Superior temporal gyrus (tissue), 1 donor: ENCODE data around the gene PALM3.
A peak's percentile ranks its signal among the peaks of the same experiment; 100 is the strongest.

Source experiments
- DNase-seq: peaks from one replicate; pipeline ENCODE4 v3.0.0-alpha.2; 2016; ENCODE audit errors: extremely low spot score

PALM3 gene, protein sequence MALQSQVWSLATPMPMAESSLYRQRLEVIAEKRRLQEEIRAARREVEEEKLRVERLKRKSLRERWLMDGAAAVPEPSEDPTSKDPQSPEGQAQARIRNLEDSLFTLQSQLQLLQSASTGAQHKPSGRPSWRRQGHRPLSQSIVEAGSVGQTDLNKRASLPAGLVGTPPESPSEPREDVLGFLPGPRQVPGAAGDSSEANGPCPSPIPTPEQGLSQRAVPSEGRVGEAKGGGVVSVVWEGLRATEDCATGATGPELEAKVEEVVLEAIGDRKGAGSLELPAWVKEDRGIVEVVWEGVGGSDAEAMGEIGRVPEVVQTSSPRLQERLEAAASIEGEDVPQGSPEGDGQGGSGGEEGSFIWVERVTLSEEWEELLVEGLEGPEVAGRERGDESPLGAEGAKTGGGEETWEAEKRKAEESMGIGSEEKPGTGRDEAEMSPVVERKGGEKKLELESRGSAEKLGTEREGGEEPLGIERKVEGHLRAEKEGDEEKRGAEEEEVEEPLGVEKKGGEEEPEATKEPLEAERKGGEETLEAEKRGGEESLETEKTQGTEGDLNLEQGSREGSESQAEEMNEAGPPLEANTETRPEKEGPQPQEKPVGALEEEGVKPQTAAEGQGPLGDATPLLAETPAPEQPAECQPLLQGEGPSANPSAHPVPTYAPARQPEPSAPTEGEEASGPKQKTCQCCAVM

DNA sequence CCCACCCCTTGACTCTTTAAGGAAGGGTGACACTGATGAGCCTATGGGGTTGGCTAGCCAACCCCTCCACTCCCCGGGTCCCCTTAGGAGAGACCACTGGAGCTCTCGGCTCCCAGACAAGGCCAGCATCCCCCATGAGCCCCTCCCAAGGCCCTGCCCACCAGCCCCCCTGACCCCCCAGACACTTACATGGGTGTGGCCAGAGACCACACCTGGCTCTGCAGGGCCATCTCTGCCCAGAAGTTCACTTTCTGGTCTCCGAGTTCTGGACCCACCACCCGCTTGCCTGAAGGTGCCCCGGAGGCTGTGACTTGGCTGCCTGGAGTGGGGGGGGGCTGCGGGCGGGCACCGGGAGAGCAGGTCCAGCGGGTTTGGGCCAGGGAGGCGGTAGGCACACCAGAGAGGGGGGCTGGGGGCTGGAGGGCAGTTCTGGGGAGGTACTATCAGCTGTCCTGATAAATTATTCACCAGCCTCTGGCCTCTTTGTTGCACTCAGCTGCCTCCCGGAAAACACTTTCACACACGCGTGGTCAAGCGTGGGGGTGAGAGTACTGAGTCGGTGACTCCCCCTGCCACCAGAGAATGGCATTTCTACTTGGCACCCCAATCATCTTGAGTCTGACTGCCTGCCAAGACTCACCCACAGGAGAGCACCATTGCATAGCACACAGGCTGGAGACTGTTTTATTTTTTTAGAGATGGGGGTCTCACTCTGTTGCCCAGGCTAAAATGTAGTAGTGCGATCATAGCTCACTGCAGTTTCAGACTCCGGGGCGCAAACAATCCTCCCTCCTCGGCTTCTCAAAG is at the start of gene PALM3:
TSS of gene PALM3 (minus strand) at position 326 of the 807 bp plus-strand sequence. CDS start at position 230, 96 bp downstream.
- no peak for DNase-seq

DNA sequence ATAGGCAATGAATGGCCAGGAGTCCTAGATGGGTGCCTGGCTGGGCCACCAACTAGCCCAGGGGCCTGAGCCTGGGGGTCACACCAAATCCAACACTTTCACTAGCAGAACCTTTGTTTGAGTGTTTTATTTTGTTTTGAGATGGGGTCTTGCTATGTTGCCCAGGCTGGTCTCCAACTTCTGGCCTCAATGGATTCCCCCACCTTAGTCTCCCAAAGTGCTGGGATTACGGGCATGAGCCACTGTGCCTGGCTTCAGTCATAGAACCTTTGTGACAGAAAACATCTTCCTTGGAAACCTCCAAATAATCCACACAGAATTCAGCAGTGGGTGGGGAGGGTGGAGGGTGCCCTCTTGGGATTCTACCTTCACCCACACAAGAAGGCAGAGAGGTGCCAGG is 49.6 kb upstream of the PALM3 start:
- DNase-seq, result no peak

DNA sequence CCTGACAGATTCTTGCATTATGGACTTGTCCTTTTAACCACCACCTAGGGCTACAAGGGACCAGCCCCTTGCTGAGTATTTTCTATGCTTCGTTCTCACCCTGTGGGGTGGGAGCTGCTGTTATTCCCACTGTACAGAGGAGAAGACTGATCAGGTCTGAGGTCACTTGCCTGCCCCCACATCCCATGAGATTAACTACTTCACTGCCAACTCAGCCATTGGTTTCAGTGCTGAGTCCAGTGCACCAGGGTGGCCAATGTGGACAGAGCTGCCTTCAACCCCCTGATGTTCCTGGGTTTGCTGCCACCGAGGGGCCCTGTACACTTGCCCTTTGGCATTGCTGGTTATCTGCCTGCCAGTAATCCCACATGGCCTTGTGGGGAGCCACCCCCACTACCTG is 48.8 kb upstream of the PALM3 start:
- DNase-seq, result no peak

DNA sequence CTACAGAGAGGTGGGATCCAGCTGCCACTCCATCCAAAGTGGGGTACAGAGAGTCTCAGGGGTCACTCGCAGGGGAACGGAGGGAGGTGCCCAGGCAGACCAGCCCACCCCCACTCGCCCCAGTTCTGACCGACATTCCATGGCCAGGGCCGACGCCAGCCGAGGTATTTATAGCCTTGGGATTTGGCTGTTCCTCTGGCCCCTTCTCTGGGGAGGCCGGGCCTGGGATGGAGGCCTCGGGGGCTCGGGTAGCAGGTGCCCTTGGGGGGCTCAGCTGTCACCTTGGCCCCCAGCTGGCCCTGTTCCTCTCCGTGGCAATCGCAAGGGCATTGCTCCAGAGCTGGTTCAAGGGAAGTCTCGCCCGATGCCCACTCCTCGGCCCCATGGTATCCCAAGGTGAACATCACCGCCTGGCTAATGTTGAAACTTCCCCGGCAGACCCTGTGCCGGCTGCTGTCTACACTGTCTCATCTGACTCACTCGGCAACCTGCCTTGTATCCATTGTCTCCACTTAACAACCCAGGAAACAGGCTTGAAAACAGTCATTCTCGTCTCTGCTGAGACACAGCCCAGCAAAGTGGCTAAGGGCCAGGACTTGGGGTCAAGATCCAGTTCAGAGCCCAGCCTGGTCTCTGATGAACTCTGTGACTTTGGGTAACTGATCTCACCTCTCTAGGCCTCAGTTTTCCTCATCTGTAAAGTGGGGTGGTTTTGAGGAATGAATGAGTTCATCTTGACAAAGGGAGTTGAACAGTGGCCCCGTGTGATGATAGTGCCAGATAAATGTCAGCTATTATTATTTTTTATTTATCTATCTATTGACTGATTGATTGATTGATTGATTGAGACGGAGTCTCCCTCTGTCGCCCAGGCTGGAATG is 45.9 kb upstream of the PALM3 start:
- no peak for DNase-seq

DNA sequence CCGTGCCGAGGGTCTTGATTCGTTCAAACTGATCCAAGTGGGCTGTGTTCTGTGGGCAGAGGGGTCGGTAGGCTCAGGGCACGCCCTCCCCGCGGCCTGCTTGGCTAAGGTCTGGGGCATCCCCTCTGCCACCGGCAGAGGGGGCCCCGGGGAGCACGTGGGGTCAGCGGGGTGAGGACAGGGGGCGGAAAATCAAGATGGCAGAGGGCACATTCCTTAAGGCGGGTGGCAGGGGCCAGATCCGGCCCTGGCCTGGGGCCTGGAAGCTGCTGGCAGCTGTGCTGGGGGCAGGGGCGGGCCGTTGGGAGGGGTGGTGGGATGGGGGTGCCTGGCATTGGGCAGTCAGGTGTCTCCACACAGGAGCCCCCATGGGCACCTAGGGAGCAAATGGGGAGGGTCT is 45.0 kb upstream of the PALM3 start:
- no peak for DNase-seq

DNA sequence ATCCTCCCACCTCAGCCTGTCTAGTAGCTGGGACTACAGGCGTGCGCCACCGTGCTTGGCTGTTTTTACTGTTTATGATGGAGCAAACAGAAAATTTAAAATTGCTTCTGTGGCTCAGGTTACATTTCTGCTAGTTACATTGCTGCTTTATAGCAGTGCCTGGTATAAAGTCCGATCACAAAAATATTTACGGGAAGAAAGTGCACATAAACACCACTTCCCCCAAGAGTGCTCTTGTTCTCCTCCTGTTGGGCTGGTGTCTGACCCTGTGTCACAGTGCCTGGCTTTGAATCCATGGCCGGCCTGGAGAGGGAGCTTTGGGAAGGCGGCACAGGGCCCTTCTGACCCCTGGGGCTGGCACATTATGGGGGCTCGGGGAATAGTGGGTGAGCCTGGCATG is 43.8 kb upstream of the PALM3 start:
- no peak for DNase-seq

DNA sequence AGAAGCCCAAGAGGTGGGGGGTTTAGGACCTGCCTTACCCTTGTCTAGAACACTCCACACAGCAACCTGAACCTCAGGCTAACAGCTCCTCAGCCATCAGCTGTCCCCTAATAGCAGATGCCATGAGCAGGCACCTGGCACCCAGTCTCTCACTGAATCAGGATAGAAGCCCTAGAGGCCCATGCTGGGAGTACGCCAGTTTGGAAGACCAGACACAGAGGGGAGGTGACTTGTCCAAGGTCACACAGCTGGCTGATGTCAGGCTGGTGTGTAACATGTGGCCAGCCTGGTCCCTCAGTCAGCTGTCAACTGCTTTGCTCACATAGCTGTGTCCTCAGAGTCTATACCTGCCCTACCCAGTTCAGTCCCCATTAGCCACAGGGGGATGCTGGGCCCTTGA is 41.4 kb upstream of the PALM3 start:
- no peak for DNase-seq

DNA sequence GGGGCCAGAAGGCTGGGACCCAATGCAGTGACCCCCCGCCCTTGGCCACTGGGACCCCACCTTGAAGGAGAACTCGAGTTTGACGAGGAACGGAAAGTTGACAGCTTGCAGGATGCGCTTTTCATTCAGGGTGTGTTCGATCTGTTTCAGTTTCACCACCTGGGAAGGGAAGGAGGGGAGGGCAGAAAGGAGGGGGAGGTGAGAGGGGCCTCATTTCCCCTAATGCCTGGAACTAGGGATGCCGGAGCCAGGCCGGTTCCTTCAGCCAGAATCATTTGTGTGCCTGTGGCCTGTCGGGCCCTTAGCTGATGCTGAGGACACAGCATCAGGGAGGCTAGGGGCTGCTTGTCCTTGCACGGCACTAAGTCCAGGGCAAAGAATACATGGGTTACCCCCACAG is 40.9 kb upstream of the PALM3 start:
- DNase-seq, result no peak

DNA sequence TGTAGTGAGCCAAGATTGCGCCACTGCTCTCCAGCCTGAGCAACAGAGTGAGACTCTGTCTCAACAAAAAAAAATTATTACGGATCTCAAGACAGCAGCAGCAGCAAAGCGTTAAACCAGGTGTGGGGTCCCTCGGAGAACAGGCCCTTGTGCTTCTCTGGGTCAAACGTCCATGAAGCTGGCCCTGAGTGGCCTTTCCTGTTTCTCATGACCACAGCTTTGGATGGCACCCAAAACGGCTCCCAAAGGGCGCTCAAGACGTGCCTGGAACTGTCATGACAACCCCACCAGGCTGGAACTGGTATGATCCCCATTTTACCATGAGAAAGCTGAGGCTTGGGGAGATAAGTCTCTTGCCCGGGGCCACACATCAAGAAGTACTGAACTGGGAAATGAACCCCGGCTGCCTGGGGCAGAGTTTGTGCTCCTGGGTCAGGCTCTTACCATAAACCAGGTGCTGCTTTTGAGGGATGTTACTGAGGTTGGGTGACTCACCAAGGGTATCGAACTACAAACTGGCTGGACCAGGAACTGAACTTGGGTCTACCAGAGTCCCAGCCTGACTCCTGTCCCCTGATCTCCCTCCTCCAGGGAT is 40.3 kb upstream of the PALM3 start:
- DNase-seq, result no peak

DNA sequence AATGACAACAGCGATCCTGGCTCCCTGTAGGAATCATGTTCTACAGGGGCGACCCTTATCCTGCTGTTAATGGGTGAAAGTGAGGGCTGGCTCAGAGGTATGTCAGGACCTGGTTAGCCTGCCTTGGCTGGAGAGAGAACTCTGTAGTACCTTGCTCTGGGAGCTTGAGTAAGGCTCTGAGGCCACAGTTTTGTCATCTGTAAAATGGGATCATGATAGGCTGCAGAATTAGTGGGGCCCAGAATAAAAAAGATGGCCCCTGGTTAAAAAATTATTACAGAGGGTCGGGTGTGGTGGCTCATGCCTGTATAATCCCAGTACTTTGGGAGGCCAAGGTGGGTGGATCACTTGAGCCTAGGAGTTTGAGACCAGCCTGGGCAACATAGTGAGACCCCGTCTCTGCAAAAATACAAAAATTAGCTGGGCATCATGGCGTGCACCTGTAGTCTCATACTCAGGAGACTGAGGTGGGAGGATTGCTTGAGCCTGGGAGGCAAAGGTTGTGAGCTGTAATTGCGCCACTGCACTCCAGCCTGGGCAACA is 39.2 kb upstream of the PALM3 start:
- DNase-seq, result no peak

DNA sequence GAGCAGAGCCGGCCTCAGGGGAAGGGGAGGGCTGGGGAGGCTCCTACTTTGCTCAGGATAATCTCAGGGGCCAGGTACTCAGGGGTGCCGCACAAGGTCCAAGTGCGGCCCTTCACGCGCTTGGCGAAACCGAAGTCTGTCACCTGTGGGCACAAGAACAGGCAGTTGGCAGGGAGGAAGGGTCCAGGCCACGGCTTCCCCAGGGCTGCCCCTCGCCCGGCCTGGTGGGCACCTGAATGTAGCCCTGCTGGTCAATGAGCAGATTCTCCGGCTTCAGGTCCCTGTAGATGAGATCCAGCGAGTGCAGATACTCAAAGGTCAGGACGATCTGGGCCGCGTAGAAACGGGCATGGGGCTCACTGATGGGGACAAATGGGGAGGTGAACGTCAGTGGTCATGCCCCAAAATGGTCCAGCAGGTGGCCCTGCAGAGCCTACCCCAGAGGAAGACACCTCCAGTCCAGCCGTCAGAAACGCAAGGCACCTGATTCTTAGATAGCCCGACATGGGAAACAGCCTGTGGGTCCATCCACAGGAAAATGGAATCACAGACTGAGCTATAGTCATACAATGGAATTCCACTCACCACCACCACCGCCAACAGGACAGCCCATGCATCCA is 35.8 kb upstream of the PALM3 start:
- no peak for DNase-seq

DNA sequence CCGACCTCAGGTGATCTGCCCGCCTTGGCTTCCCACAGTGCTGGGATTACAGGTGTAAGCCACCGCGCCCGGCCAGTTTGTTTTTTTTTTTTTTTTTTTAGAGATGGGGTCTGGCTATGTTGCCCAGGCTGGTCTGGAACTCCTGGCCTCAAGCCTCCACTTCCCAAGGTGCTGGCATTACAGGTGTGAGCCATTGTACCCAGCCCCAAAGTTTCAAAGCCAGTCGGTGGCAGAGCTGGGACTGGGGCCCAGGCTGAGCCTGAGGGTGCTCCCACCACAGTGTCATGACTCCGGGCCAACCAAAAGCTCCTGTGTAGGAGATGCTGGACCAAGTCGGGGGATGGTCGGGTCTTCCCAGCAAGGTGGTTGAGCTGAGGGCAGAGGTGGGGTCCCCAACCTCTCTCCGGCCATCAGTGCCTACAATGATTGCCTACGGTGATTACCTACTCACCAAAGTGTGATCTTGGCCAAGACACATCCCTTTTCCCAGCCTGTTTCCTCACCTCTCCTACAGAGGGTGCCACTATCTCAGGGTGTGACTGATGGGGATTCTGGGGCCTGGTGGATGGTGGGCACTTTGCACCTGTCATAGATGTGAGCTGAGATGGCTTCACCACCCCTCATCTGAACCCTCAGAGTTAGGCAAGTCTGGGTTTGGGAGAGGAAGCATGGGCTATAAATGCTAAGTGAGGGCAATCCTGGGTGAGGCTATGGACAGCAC is 34.6 kb upstream of the PALM3 start:
- no peak for DNase-seq

DNA sequence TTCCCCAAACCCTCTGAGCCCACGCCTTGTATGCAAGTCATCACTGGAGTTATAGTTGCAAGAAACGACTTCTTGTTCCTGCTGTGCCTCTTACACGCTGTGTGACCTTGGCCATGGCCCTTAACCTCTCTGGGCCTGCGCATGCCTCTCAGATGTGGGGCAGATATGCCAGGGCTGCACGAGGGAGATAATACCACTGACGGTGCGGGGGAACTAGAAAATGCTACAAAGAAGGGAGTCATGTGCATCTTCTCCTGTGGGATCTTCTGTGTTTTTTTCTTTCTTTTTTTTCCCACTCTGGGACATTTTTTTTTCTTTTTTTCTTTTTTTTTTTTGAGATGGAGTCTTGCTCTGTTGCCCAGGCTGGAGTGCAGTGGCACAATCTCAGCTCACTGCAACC is 33.0 kb upstream of the PALM3 start:
- no peak for DNase-seq

DNA sequence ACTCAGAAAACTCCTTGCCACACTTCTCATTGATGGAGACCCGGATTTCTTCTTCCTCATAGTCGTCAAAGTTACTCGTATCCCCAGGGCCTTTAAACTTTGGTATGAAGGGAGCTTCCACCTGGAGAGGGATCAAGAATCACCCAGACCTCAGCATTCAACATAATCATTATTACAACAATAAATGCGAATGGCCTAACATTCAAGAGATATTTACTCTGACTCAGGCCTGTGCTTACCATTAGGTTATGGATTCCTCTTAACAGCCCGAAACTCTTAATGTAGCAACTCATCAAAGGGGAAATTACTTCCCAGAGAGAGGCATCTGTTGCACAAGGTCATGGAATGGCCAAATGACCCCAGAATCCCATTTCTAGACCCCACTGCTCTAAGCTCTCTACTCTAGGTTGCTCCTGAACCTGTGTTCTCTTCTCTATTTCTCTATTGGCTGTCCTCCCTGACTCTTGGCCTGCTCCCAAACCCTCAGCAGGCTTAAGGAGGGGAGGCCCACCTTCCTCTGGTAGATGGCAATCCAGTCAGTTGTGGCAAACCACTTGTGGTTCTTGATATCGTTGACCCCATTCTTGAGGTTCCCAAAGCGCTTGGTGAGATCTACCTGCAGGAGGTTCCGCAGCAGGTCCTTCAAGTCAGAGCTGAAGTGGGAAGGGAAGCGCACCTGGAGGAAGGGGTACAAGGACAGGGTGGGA is 31.4 kb upstream of the PALM3 start:
- DNase-seq, result no peak

DNA sequence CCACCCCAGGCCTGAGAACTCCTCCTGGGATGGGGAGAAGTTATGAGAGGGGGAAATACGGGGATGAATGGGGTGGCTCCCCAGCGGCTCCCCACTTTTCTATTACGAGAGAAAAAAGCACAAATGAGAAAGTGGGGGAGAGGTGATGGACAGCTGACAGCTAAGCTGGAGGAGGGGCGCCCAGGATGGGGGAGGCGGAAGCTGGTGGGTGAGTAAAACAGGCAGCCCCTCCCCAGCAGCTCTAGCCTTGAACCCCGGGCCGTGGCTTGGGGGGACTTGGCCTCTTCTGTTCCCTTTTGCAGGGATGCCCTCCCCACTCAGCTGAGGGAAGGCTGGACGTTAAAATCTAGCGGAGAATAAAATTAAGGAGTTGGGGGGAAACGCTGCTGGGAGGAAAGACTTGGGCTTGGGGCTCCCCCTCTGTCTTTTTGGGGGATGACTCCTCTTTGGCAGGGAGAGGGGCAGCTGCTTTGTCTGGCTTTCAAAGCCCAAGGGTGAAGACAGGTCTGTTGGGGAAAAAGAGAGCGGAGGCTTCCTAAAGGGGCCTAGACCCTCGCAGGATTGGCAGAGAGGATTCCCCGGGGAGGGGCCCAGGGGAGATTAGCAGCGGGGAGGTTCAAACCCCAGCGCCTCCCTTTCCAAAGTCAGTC is 30.1 kb upstream of the PALM3 start:
- DNase-seq, result no peak

DNA sequence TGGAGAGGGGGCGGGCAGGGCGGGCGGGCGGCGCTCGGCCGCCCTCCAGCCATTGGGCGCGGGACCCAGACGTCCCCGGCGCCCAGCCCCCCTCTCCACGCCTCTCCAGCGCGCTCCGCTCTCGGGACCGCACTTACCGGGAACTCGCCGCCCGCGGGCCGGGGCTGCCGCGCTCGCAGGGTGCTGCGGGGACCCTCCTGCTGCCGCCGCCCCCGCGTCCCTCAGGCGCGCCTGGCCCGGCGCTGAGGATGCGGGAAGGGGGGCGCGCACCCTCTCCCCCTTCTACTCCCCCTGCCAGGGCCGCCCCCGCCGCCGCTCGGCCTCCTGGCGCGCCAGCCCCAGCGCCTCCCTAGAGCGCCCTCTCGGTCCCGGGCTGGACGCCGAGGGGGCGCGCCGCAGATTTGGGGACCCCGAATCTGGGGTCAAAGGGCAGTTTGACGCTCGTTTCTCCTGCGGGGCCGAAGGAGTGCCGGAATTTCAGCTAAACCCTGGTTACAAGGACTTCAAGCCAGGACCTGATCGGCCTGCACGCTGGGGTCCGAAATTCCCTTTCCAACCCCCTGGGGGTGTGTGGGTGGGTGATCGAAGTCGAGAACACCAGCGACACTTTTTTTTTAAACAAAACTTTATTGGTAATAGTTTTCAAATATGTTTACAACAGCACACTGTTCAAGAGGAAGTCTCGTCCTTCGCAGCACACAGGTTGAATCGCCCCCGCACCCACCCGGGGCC is 29.4 kb upstream of the PALM3 start:
- peak; percentile 41 for DNase-seq

DNA sequence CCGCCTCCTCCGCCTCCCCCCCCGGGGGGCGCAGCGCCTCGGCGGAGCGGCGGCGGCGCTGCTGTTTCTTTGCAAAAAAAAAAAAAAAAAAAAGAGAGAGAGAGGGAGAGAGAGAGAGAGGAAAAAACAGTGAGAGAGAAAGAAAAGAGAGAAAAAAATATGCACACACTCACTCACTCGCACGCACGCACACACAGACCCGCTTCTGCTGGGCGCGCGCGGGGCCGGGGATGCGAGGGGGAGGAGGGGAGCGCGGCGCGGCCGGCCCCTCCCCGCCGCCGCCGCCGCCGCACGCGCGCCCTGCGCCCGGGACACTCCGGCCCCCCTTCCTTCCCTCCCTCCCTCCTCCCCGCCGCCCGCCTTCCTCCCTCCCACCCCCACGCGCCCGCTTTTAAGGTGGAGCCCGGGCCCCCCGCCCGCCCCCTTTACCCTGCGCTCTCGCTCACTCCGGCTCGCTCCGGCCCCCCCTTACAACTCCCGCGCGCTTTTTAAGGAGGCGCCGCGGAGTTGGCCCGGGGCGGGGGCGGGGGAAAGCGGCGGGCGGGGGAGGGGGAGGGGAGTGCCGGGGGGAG is 28.7 kb upstream of the PALM3 start, which contains the start of gene SAMD1:
TSS of gene SAMD1 (minus strand) at position 243 of the 572 bp plus-strand sequence.
- DNase-seq, result peak; percentile 66
